Esophagus muscularis mucosa (tissue), 3 donors: ENCODE measurements around the gene LRRC8E.

Source experiments
- POLR2A ChIP-seq: fragments of 450-650 bp; IDR thresholded peaks from one replicate; pipeline ENCODE4 v1.6.1; 2017; ENCODE audit warnings: antibody characterized with exemption, moderate library complexity, mild to moderate bottlenecking, low read depth
- TF ChIP-seq, protein P1 (sequence below), 3 experiments: fragments of 200-600 bp in 2 of 3; fragments of 450-650 bp in 1 of 3; sonication (generic) in 2 of 3; IDR thresholded peaks; one replicate each; pipeline ENCODE4 v1.5.1; 2017 to 2019; ENCODE audit warnings: antibody characterized with exemption in 3 of 3, mild to moderate bottlenecking in 2 of 3, moderate library complexity in 1 of 3

DNA sequence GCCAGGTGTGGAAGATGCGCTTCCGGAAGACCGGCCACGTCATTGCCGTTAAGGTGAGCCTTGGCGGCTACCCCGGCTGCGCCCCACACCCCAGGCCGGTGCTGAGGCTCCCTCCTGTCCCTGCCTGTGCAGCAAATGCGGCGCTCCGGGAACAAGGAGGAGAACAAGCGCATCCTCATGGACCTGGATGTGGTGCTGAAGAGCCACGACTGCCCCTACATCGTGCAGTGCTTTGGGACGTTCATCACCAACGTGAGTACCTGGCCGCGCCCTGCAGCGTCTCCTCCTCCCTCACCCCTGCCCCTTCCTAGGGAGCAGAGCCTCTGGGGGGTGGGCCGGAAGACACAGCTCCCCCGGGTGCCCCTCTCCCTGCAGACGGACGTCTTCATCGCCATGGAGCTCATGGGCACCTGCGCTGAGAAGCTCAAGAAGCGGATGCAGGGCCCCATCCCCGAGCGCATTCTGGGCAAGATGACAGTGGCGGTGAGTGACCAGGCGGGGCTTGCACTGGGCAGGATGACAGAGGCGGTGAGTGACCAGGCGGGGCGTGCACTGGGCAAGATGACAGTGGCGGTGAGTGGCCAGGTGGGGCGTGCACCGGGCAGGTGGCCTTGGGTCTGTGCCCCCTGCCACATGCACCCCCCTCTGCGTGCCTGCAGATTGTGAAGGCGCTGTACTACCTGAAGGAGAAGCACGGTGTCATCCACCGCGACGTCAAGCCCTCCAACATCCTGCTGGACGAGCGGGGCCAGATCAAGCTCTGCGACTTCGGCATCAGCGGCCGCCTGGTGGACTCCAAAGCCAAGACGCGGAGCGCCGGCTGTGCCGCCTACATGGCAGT lies 22.2 kb downstream of the LRRC8E start:
- TF ChIP-seq, protein P1, sequence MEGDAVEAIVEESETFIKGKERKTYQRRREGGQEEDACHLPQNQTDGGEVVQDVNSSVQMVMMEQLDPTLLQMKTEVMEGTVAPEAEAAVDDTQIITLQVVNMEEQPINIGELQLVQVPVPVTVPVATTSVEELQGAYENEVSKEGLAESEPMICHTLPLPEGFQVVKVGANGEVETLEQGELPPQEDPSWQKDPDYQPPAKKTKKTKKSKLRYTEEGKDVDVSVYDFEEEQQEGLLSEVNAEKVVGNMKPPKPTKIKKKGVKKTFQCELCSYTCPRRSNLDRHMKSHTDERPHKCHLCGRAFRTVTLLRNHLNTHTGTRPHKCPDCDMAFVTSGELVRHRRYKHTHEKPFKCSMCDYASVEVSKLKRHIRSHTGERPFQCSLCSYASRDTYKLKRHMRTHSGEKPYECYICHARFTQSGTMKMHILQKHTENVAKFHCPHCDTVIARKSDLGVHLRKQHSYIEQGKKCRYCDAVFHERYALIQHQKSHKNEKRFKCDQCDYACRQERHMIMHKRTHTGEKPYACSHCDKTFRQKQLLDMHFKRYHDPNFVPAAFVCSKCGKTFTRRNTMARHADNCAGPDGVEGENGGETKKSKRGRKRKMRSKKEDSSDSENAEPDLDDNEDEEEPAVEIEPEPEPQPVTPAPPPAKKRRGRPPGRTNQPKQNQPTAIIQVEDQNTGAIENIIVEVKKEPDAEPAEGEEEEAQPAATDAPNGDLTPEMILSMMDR (IDR thresholded peaks at IDR 0.05), result no peak
- no peak for TF ChIP-seq POLR2A
